Stimulated activated CD4-positive, alpha-beta T cell treated with anti-CD3 and anti-CD28 coated beads, Interleukin-15, amount 100 ng/mL, for 48 hours (primary cell): ENCODE data around the gene EDIL3.
"Not testable (repeated sequence)": the region's sequence is repeated elsewhere in the genome, so short reads cannot be mapped to it uniquely, and the experiment has no call there.

Experiments
- DNase-seq, 2 donors: peaks; one replicate each; pipeline ENCODE4 v3.0.0-alpha.2; 2020; ENCODE audit warnings: low read depth in 2 of 2

The EDIL3 gene

GRCh38 chr5:84181093-84181492 is 203.6 kb downstream of the EDIL3 start:
- DNase-seq: no peak

- no peak for DNase-seq
Observed at GRCh38 chr5:84168841-84169240, 215.8 kb downstream of the EDIL3 start.

GRCh38 chr5:84163671-84164070 is 221.0 kb downstream of the EDIL3 start:
- no peak for DNase-seq

- no peak for DNase-seq
Observed at GRCh38 chr5:84162695-84163094, 222.0 kb downstream of the EDIL3 start.

- not testable (repeated sequence) for DNase-seq
Observed at GRCh38 chr5:84160650-84161049, 224.0 kb downstream of the EDIL3 start.

GRCh38 chr5:84149094-84149493 is 235.6 kb downstream of the EDIL3 start:
- DNase-seq: no peak

GRCh38 chr5:84148651-84149050 is 236.0 kb downstream of the EDIL3 start:
- no peak for DNase-seq

GRCh38 chr5:84137541-84137940 is 247.1 kb downstream of the EDIL3 start:
- DNase-seq: no peak

- no peak for DNase-seq
Observed at GRCh38 chr5:84131372-84131771, 253.3 kb downstream of the EDIL3 start.

GRCh38 chr5:84130006-84130580 is 254.6 kb downstream of the EDIL3 start:
- no peak for DNase-seq

- no peak for DNase-seq
Observed at GRCh38 chr5:84125216-84125615, 259.5 kb downstream of the EDIL3 start.

GRCh38 chr5:84119252-84119651 is 265.4 kb downstream of the EDIL3 start:
- DNase-seq: no peak

GRCh38 chr5:84118551-84118950 is 266.1 kb downstream of the EDIL3 start:
- DNase-seq: no peak

GRCh38 chr5:84115727-84116126 is 269.0 kb downstream of the EDIL3 start:
- no peak for DNase-seq

- DNase-seq: no peak
Observed at GRCh38 chr5:84113246-84114105, 271.2 kb downstream of the EDIL3 start.

- DNase-seq: no peak
Observed at GRCh38 chr5:84092738-84093137, 291.9 kb downstream of the EDIL3 start.

GRCh38 chr5:84091127-84091799 is 293.4 kb downstream of the EDIL3 start:
- no peak for DNase-seq

GRCh38 chr5:84088996-84089395 is 295.7 kb downstream of the EDIL3 start:
- no peak for DNase-seq

- no peak for DNase-seq
Observed at GRCh38 chr5:84086511-84086910, 298.2 kb downstream of the EDIL3 start.

GRCh38 chr5:84085387-84086041 is 299.2 kb downstream of the EDIL3 start:
- DNase-seq: no peak

- DNase-seq: no peak
Observed at GRCh38 chr5:84080908-84081307, 303.8 kb downstream of the EDIL3 start.

GRCh38 chr5:84072339-84072738 is 312.3 kb downstream of the EDIL3 start:
- no peak for DNase-seq
